ENCODE results near the gene LONRF3.
"Not testable (repeated sequence)": the region's sequence is repeated elsewhere in the genome, so short reads cannot be mapped to it uniquely, and the experiment has no call there.

Gene LONRF3

GRCh38 chrX:118983513-118983912, 9.1 kb downstream of the LONRF3 start:
- DNase-seq (ENCODE audit: low read depth in 4 of 4, low spot score in 1 of 4): no peak

- DNase-seq (ENCODE audit: low read depth in 4 of 4, low spot score in 1 of 4): no peak
These were observed 14.5 kb downstream of the LONRF3 start for GRCh38 chrX:118988911-118989310.

GRCh38 chrX:118989886-118990285, 15.5 kb downstream of the LONRF3 start:
- DNase-seq (ENCODE audit: low read depth in 4 of 4, low spot score in 1 of 4): no peak

GRCh38 chrX:118990512-118991227, 16.3 kb downstream of the LONRF3 start:
- DNase-seq (ENCODE audit: low read depth in 4 of 4, low spot score in 1 of 4): no peak

GRCh38 chrX:118992441-118993121, 18.2 kb downstream of the LONRF3 start:
- DNase-seq (ENCODE audit: low read depth in 4 of 4, low spot score in 1 of 4): not testable (repeated sequence)

- no peak for DNase-seq (ENCODE audit: low read depth in 4 of 4, low spot score in 1 of 4)
These were observed 29.0 kb downstream of the LONRF3 start for GRCh38 chrX:119003462-119003861.

- DNase-seq (ENCODE audit: low read depth in 4 of 4, low spot score in 1 of 4): peak; percentile 7 to 28 (median 18)
These were observed 30.6 kb downstream of the LONRF3 start for GRCh38 chrX:119004920-119005524.

- no peak for DNase-seq (ENCODE audit: low read depth in 4 of 4, low spot score in 1 of 4)
These were observed 32.9 kb downstream of the LONRF3 start for GRCh38 chrX:119007189-119007770.

- DNase-seq (ENCODE audit: low read depth in 4 of 4, low spot score in 1 of 4): peak; percentile 4 to 21 (median 10)
These were observed 33.8 kb downstream of the LONRF3 start for GRCh38 chrX:119008110-119008744.

- DNase-seq (ENCODE audit: low read depth in 4 of 4, low spot score in 1 of 4): no peak
These were observed 34.7 kb downstream of the LONRF3 start for GRCh38 chrX:119009071-119009470.

- no peak for DNase-seq (ENCODE audit: low read depth in 4 of 4, low spot score in 1 of 4)
These were observed 36.1 kb downstream of the LONRF3 start for GRCh38 chrX:119010491-119010890.

GRCh38 chrX:119013164-119013563, 38.7 kb downstream of the LONRF3 start:
- no peak for DNase-seq (ENCODE audit: low read depth in 4 of 4, low spot score in 1 of 4)

GRCh38 chrX:119015407-119016237, 41.2 kb downstream of the LONRF3 start:
- DNase-seq (ENCODE audit: low read depth in 4 of 4, low spot score in 1 of 4): peak in 3 of 4 experiments; percentile 6 to 29 (median 23)

- no peak for DNase-seq (ENCODE audit: low read depth in 4 of 4, low spot score in 1 of 4)
These were observed 42.7 kb downstream of the LONRF3 start for GRCh38 chrX:119017077-119017476.

- DNase-seq (ENCODE audit: low read depth in 4 of 4, low spot score in 1 of 4): no peak
These were observed 51.5 kb downstream of the LONRF3 start for GRCh38 chrX:119025900-119026299.

- DNase-seq (ENCODE audit: low read depth in 4 of 4, low spot score in 1 of 4): not testable (repeated sequence)
These were observed 51.9 kb downstream of the LONRF3 start for GRCh38 chrX:119026344-119026743.

GRCh38 chrX:119027960-119028732, 53.7 kb downstream of the LONRF3 start:
- DNase-seq (ENCODE audit: low read depth in 4 of 4, low spot score in 1 of 4): not testable (repeated sequence)

- DNase-seq (ENCODE audit: low read depth in 4 of 4, low spot score in 1 of 4): no peak
These were observed 54.4 kb downstream of the LONRF3 start for GRCh38 chrX:119028733-119029330.

GRCh38 chrX:119029656-119030055, 55.2 kb downstream of the LONRF3 start:
- DNase-seq (ENCODE audit: low read depth in 4 of 4, low spot score in 1 of 4): not testable (repeated sequence)
